GM21447 (cell line): Measurements from ENCODE around the gene CDS2.
"Not testable (repeated sequence)": the region's sequence is repeated elsewhere in the genome, so short reads cannot be mapped to it uniquely, and the experiment has no call there.

Experiments used
- ATAC-seq: cut with Tn5 transposase; IDR thresholded peaks from one replicate; pipeline ENCODE4 v1.9.1; 2021; ENCODE audit not compliant: unreplicated experiment

CDS2 gene

GRCh38 chr20:5126512-5127203 is at the start of gene CDS2:
Gene CDS2 (plus strand): TSS chr20:5127008. CDS start chr20:5127093, 85 bp downstream.
- peak; percentile 88 for ATAC-seq

- no peak for ATAC-seq
These were observed 48.9 kb upstream of the CDS2 start for GRCh38 chr20:5077761-5078387.

- peak; percentile 96 for ATAC-seq
These were observed 48.3 kb upstream of the CDS2 start for GRCh38 chr20:5078399-5078958.

- ATAC-seq: peak; percentile 36
These were observed 46.4 kb upstream of the CDS2 start for GRCh38 chr20:5080384-5080877.

GRCh38 chr20:5085380-5085779 is 41.4 kb upstream of the CDS2 start:
- no peak for ATAC-seq

GRCh38 chr20:5088688-5089087 is 38.1 kb upstream of the CDS2 start:
- no peak for ATAC-seq

- ATAC-seq: no peak
These were observed 36.6 kb upstream of the CDS2 start for GRCh38 chr20:5090191-5090590.

- no peak for ATAC-seq
These were observed 34.9 kb upstream of the CDS2 start for GRCh38 chr20:5091902-5092301.

- no peak for ATAC-seq
These were observed 34.0 kb upstream of the CDS2 start for GRCh38 chr20:5092765-5093339.

- no peak for ATAC-seq
These were observed 31.4 kb upstream of the CDS2 start for GRCh38 chr20:5095454-5095853.

GRCh38 chr20:5095931-5096330 is 30.9 kb upstream of the CDS2 start:
- no peak for ATAC-seq

- ATAC-seq: no peak
These were observed 30.3 kb upstream of the CDS2 start for GRCh38 chr20:5096463-5096862.

GRCh38 chr20:5099009-5099408 is 27.8 kb upstream of the CDS2 start:
- not testable (repeated sequence) for ATAC-seq

GRCh38 chr20:5099909-5100308 is 26.9 kb upstream of the CDS2 start:
- not testable (repeated sequence) for ATAC-seq

- peak; percentile 83 for ATAC-seq
These were observed 26.0 kb upstream of the CDS2 start for GRCh38 chr20:5100684-5101347.

- ATAC-seq: no peak
These were observed 22.3 kb upstream of the CDS2 start for GRCh38 chr20:5104479-5104878.

- no peak for ATAC-seq
These were observed 17.5 kb upstream of the CDS2 start for GRCh38 chr20:5109276-5109675.

- no peak for ATAC-seq
These were observed 13.2 kb upstream of the CDS2 start for GRCh38 chr20:5113615-5113986.

- no peak for ATAC-seq
These were observed 12.4 kb upstream of the CDS2 start for GRCh38 chr20:5114403-5114802.

GRCh38 chr20:5116875-5117274 is 9.9 kb upstream of the CDS2 start:
- no peak for ATAC-seq
